Panc1 (cell line): ENCODE data around the gene LCT. TPM values are rescaled to one million over a fixed set of nuclear protein-coding genes. Genes with fewer than 3 reads are reported as not detected.

Source experiments
- ATAC-seq: fragments of 200-7000 bp; cut with Tn5 transposase; 2 replicates; pipeline ENCODE4 v1.9.1; 2020; ENCODE audit warnings: mild to moderate bottlenecking, moderate library complexity
- BruUV-seq: library from RNA; stranded (reverse); fragments of 400-500 nt; replicated peaks from 2 replicates; lab custom pipeline; 2021; lab: Mats Ljungman, UMichigan
- CTCF ChIA-PET: fragments of 300-600 bp; sonication (Branson Sonifier 250); formaldehyde crosslinking; loops from one replicate; lab custom pipeline; 2022; ENCODE audit warnings: antibody characterized with exemption; lab: Charles Lee
- POLR2A ChIA-PET: fragments of 300-600 bp; sonication (Branson Sonifier 250); formaldehyde crosslinking; loops from one replicate; lab custom pipeline; 2022; ENCODE audit warnings: antibody characterized with exemption; lab: Charles Lee
- DNase-seq: peaks from one replicate; pipeline ENCODE4 v3.0.0-alpha.2; 2010; ENCODE audit warnings: low read depth, low spot score
- H3K27ac ChIP-seq: 2 replicates; pipeline ENCODE4 v1.5.1; 2011; ENCODE audit warnings: mild to moderate bottlenecking, low read length, inconsistent platforms
- H3K27me3 ChIP-seq: fragments of 200-500 bp; sonication (Bioruptor generic); 2 replicates; pipeline ENCODE4 v1.6.0; 2014; ENCODE audit warnings: low read length, inconsistent platforms; ENCODE audit not compliant: control insufficient read depth, insufficient read depth
- H3K36me3 ChIP-seq: fragments of 200-500 bp; sonication (Bioruptor generic); 2 replicates; pipeline ENCODE4 v1.5.1; 2014; ENCODE audit warnings: inconsistent platforms, mild to moderate bottlenecking, low read length, moderate library complexity; ENCODE audit not compliant: control insufficient read depth, insufficient read depth
- H3K4me1 ChIP-seq: 2 replicates; pipeline ENCODE4 v1.5.1; 2011; ENCODE audit warnings: inconsistent platforms, mild to moderate bottlenecking, low read length, moderate library complexity; ENCODE audit not compliant: control insufficient read depth, insufficient read depth
- H3K4me3 ChIP-seq, 2 experiments: 2 replicates each; pipeline ENCODE4 v1.5.1; 2011 to 2012; ENCODE audit warnings: low read depth in 2 of 2, low read length in 2 of 2, mild to moderate bottlenecking in 2 of 2, inconsistent platforms in 1 of 2, moderate library complexity in 1 of 2
- H3K9me3 ChIP-seq: fragments of 200-500 bp; sonication (Bioruptor generic); 2 replicates; pipeline ENCODE4 v1.5.1; 2014; ENCODE audit warnings: low read depth, mild to moderate bottlenecking, inconsistent platforms, low read length, moderate library complexity; ENCODE audit not compliant: control insufficient read depth, insufficient read depth
- POLR2AphosphoS5 ChIP-seq: IDR thresholded peaks from 2 replicates; pipeline ENCODE4 v1.6.1; 2012; ENCODE audit warnings: mild to moderate bottlenecking, low read depth, low read length, moderate library complexity
- SIN3A ChIP-seq: IDR thresholded peaks from 2 replicates; pipeline ENCODE4 v1.6.1; 2012; ENCODE audit warnings: low read depth, mild to moderate bottlenecking, low read length, moderate library complexity, borderline replicate concordance; ENCODE audit not compliant: insufficient read depth
- TCF7L2 ChIP-seq: IDR thresholded peaks from 2 replicates; pipeline ENCODE4 v1.6.1; 2011; ENCODE audit warnings: mild to moderate bottlenecking, low read depth, low read length, inconsistent platforms
- in situ Hi-C: cut with HindIII; loops from 2 replicates; pipeline ENCODE4 v1.10.0; 2016; ENCODE audit warnings: low sequenced_read_pairs, low pct_unique_long_range_greater_than_20kb
- intact Hi-C: fragments of 100-400 bp; cut with micrococcal nuclease; formaldehyde crosslinking; loops from one replicate; pipeline ENCODE4 v1.10.0; 2022; ENCODE audit not compliant: unreplicated experiment
- total RNA-seq: library from RNA; stranded (reverse); gene quantifications from one replicate; pipeline ENCODE4 v1.2.1, GENCODE V29; 2021; ENCODE audit not compliant: unreplicated experiment
- TF ChIP-seq, protein P1 (sequence below), 2 experiments: IDR thresholded peaks; 2 replicates each; pipeline ENCODE4 v1.6.1; 2011 to 2012; ENCODE audit warnings: low read depth in 2 of 2, control low read depth in 1 of 2, low read length in 1 of 2, mild to moderate bottlenecking in 1 of 2, moderate library complexity in 1 of 2; ENCODE audit not compliant: insufficient read depth in 1 of 2
- TF ChIP-seq, protein P2 (sequence below): fragments of 450-650 bp; IDR thresholded peaks from 2 replicates; pipeline ENCODE4 v1.5.1; 2017; ENCODE audit warnings: mild to moderate bottlenecking

Gene LCT
- total RNA-seq, 1 experiment from 2014 or later = not detected

DNA sequence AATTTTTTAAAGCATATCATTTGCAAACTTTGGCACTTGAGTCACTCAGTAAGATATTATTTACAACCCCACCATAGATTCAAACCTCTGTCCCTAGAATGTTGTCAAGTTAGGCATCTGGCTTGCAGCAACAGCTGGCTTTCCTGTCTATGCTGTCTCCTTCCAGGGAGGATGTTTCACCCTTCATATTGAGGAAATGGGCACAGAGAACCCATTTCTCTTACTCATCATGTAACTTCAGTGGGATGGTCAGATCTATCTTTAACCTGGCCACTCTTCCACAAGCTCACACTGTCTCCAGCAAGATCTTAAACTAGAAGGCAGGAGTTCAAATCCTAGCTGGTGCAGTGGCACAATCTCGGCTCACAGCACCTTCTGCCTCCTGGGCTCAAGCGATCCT lies 15.8 kb downstream of the LCT start:
- no peak for DNase-seq
- Histone ChIP-seq H3K9me3 (no peaks in the 10 kb centered on the region), H3K27me3 (no peaks in the 10 kb centered on the region), H3K4me1 (no peaks in the 10 kb centered on the region), H3K36me3 (no peaks in the 10 kb centered on the region), H3K4me3 (no peak overlapping the region), H3K27ac (no peak overlapping the region)
- in situ Hi-C loops (no loop called here), intact Hi-C loops (no loop called here)
- no peak for ATAC-seq
- TF ChIP-seq, protein P1, sequence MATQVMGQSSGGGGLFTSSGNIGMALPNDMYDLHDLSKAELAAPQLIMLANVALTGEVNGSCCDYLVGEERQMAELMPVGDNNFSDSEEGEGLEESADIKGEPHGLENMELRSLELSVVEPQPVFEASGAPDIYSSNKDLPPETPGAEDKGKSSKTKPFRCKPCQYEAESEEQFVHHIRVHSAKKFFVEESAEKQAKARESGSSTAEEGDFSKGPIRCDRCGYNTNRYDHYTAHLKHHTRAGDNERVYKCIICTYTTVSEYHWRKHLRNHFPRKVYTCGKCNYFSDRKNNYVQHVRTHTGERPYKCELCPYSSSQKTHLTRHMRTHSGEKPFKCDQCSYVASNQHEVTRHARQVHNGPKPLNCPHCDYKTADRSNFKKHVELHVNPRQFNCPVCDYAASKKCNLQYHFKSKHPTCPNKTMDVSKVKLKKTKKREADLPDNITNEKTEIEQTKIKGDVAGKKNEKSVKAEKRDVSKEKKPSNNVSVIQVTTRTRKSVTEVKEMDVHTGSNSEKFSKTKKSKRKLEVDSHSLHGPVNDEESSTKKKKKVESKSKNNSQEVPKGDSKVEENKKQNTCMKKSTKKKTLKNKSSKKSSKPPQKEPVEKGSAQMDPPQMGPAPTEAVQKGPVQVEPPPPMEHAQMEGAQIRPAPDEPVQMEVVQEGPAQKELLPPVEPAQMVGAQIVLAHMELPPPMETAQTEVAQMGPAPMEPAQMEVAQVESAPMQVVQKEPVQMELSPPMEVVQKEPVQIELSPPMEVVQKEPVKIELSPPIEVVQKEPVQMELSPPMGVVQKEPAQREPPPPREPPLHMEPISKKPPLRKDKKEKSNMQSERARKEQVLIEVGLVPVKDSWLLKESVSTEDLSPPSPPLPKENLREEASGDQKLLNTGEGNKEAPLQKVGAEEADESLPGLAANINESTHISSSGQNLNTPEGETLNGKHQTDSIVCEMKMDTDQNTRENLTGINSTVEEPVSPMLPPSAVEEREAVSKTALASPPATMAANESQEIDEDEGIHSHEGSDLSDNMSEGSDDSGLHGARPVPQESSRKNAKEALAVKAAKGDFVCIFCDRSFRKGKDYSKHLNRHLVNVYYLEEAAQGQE (IDR thresholded peaks at IDR 0.05; ENCODE audit: insufficient read depth in 1 of 2, low read depth in 2 of 2, low read length in 1 of 2) = no peak
- TF ChIP-seq TCF7L2 (no peak), SIN3A (no peak), POLR2AphosphoS5 (no peak)
- TF ChIP-seq, protein P2, sequence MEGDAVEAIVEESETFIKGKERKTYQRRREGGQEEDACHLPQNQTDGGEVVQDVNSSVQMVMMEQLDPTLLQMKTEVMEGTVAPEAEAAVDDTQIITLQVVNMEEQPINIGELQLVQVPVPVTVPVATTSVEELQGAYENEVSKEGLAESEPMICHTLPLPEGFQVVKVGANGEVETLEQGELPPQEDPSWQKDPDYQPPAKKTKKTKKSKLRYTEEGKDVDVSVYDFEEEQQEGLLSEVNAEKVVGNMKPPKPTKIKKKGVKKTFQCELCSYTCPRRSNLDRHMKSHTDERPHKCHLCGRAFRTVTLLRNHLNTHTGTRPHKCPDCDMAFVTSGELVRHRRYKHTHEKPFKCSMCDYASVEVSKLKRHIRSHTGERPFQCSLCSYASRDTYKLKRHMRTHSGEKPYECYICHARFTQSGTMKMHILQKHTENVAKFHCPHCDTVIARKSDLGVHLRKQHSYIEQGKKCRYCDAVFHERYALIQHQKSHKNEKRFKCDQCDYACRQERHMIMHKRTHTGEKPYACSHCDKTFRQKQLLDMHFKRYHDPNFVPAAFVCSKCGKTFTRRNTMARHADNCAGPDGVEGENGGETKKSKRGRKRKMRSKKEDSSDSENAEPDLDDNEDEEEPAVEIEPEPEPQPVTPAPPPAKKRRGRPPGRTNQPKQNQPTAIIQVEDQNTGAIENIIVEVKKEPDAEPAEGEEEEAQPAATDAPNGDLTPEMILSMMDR = no peak
- ChIA-PET CTCF (no interaction called here), POLR2A (no interaction called here)
- BruUV-seq = no TSS peak

DNA sequence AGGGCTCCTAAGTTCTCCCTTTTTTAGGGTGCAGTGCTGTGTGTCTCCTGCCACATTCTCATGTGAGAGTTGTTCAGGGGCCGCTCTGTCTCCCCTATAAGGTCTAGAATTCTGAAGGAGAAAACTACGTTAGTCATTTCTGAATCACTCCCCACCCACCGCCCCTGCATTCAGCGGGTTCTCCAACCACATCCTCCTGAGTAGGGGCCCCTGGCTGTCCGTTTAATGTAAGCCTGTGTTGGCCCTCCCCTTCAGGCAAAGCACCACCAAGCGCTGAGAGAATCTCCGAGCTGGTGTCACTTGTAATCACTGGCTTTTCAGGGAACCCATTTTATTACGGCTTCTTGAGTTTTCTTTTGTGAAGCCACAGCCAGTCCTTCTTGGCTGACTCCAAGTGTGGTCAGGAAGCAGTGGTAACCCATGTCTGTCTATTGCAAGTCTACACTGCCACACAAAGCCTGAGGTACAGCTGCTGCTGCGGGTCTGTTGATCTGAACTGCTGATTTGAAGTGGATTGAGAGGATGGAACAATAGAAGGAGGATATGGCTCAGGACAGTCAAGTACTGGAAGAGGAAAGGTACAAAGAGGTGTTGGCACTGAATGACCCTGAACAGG lies 16.9 kb downstream of the LCT start:
- TF ChIP-seq SIN3A (no peak), POLR2AphosphoS5 (no peak), TCF7L2 (no peak)
- TF ChIP-seq, protein P1 (IDR thresholded peaks at IDR 0.05; ENCODE audit: insufficient read depth in 1 of 2, low read depth in 2 of 2, low read length in 1 of 2) = no peak
- TF ChIP-seq, protein P2 = no peak
- no TSS peak for BruUV-seq
- no peaks in the 10 kb centered on the region for H3K36me3 ChIP-seq
- no peaks in the 10 kb centered on the region for H3K4me1 ChIP-seq
- DNase-seq = no peak
- in situ Hi-C loops (no loop called here), intact Hi-C loops (no loop called here)
- ATAC-seq = no peak
- H3K9me3 ChIP-seq = no peaks in the 10 kb centered on the region
- no peak overlapping the region for H3K4me3 ChIP-seq
- H3K27ac ChIP-seq = no peak overlapping the region
- H3K27me3 ChIP-seq = no peaks in the 10 kb centered on the region
- CTCF ChIA-PET = no interaction called here
- POLR2A ChIA-PET = no interaction called here
